HepG2 (cell line): Measurements from ENCODE around the gene RAI14. TPM values are rescaled to one million over a fixed set of nuclear protein-coding genes. Genes with fewer than 3 reads are reported as not detected.

Experiments used
- ATAC-seq: fragments of 200-7000 bp; cut with Tn5 transposase; 3 replicates; pipeline ENCODE4 v1.9.1; 2020; ENCODE audit warnings: mild to moderate bottlenecking, moderate library complexity
- BruUV-seq: library from RNA; stranded (reverse); fragments of 400-500 nt; replicated peaks from 2 replicates; lab custom pipeline; 2021; lab: Mats Ljungman, UMichigan
- CTCF ChIA-PET: fragments of 300-600 bp; formaldehyde crosslinking; extraction: SDS; loops from one replicate; lab custom pipeline; 2021; ENCODE audit warnings: low total read pairs, inconsistent platforms, low intra/inter-chr PET ratio; lab: Yijun Ruan, JAX
- POLR2A ChIA-PET: fragments of 350-600 bp; sonication (Branson Sonifier 250); formaldehyde crosslinking; loops from one replicate; lab custom pipeline; 2020; ENCODE audit warnings: antibody characterized with exemption, inconsistent platforms; lab: Yijun Ruan, JAX
- DNase-seq: peaks from one replicate; pipeline ENCODE4 v3.0.0-alpha.2; 2015; ENCODE audit warnings: low spot score
- FAIRE-seq: peaks from 3 replicates; lab custom pipeline; 2011; peaks lifted over from hg19 to GRCh38; lab: Jason Lieb, UNC
- H2AFZ ChIP-seq: one replicate; pipeline ENCODE4 v1.6.1; 2011; ENCODE audit warnings: low read length, inconsistent platforms
- H3K27ac ChIP-seq: fragments of 300-600 bp; 3 replicates; pipeline ENCODE4 v1.8.0; 2011; ENCODE audit warnings: mixed run types, mild to moderate bottlenecking, mixed read lengths, low read length, inconsistent platforms; ENCODE audit not compliant: insufficient read depth; ENCODE audit errors: extremely low read length
- H3K27me3 ChIP-seq, 2 experiments: fragments of 200-600 bp in 1 of 2; 2 replicates in 1 of 2; 3 replicates in 1 of 2; pipeline versions ENCODE4 v1.6.0 to v1.8.0; 2011; ENCODE audit warnings: low read length in 2 of 2, mild to moderate bottlenecking in 2 of 2, moderate library complexity in 2 of 2, inconsistent platforms in 1 of 2; ENCODE audit not compliant: insufficient read depth in 2 of 2, control insufficient read depth in 1 of 2
- H3K36me3 ChIP-seq, 2 experiments: fragments of 200-600 bp in 1 of 2; replicated peaks in 1 of 2; 2 replicates in 1 of 2; 3 replicates in 1 of 2; pipeline versions ENCODE4 v1.5.1 to v1.8.0; 2011; ENCODE audit warnings: low read length in 2 of 2, inconsistent platforms in 1 of 2; ENCODE audit not compliant: insufficient read depth in 2 of 2, control insufficient read depth in 1 of 2
- H3K4me1 ChIP-seq: 2 replicates; pipeline ENCODE4 v1.5.1; 2012; ENCODE audit warnings: low read length, inconsistent platforms; ENCODE audit not compliant: insufficient read depth
- H3K4me2 ChIP-seq: 2 replicates; pipeline ENCODE4 v1.6.0; 2011; ENCODE audit warnings: low read depth, low read length, inconsistent platforms
- H3K4me3 ChIP-seq, 3 experiments: fragments of 200-600 bp in 1 of 3; sonication (generic), shearing (Covaris generic) in 1 of 3; replicated peaks in 1 of 3; 2 replicates each; pipeline ENCODE4 v1.5.1; 2011 to 2016; ENCODE audit warnings: low read length in 3 of 3, inconsistent platforms in 2 of 3, low read depth in 2 of 3, mild to moderate bottlenecking in 2 of 3, control low read depth in 1 of 3, mixed read lengths in 1 of 3; ENCODE audit not compliant: insufficient read depth in 1 of 3
- H3K79me2 ChIP-seq: one replicate; pipeline ENCODE4 v1.6.1; 2011; ENCODE audit warnings: low read length, inconsistent platforms; ENCODE audit not compliant: insufficient read depth
- H3K9ac ChIP-seq: 2 replicates; pipeline ENCODE4 v1.6.0; 2011; ENCODE audit warnings: mild to moderate bottlenecking, low read depth, low read length, inconsistent platforms; ENCODE audit not compliant: insufficient read depth
- H3K9me3 ChIP-seq: 2 replicates; pipeline ENCODE4 v1.5.1; 2012; ENCODE audit warnings: mild to moderate bottlenecking, low read length
- H4K20me1 ChIP-seq: 2 replicates; pipeline ENCODE4 v1.6.0; 2011; ENCODE audit warnings: inconsistent platforms, mild to moderate bottlenecking, low read length, moderate library complexity; ENCODE audit not compliant: insufficient read depth
- ARNT2 ChIP-seq: sonication (generic); formaldehyde crosslinking; IDR thresholded peaks from 2 replicates; pipeline ENCODE4 v1.8.0; 2022; ENCODE audit warnings: mild to moderate bottlenecking, low read depth, missing genetic modification reagents, moderate library complexity
- HOXA3 ChIP-seq: sonication (generic); formaldehyde crosslinking; IDR thresholded peaks from 2 replicates; pipeline ENCODE4 v1.5.0; 2020; ENCODE audit warnings: missing genetic modification reagents
- ISL2 ChIP-seq: sonication (generic); formaldehyde crosslinking; IDR thresholded peaks from 2 replicates; pipeline ENCODE4 v1.5.0; 2020; ENCODE audit warnings: missing genetic modification reagents
- KDM6A ChIP-seq: IDR thresholded peaks from 2 replicates; pipeline ENCODE4 v1.6.1; 2016; ENCODE audit warnings: low read depth
- PHF5A ChIP-seq: IDR thresholded peaks from one replicate; pipeline ENCODE4 v1.6.1; 2018; ENCODE audit warnings: low read depth, missing genetic modification reagents; ENCODE audit not compliant: unreplicated experiment
- RXRB ChIP-seq: IDR thresholded peaks from 2 replicates; pipeline ENCODE4 v1.6.1; 2016; ENCODE audit warnings: borderline replicate concordance, missing genetic modification reagents, missing compliant biosample characterization
- SNRNP70 ChIP-seq: fragments of 200-400 bp; formaldehyde crosslinking; IDR thresholded peaks from 2 replicates; pipeline ENCODE4 v1.6.1; 2017; ENCODE audit warnings: mild to moderate bottlenecking, low read depth, low read length, moderate library complexity
- SOX5 ChIP-seq: IDR thresholded peaks from 2 replicates; pipeline ENCODE4 v1.6.1; 2016; ENCODE audit warnings: borderline replicate concordance
- SOX6 ChIP-seq, 2 experiments: fragments of 450-650 bp in 1 of 2; sonication (generic) in 1 of 2; formaldehyde crosslinking in 1 of 2; IDR thresholded peaks; 2 replicates each; pipeline versions ENCODE4 v1.4.0 to v1.6.1; 2017 to 2020; ENCODE audit warnings: antibody characterized with exemption in 1 of 2, mild to moderate bottlenecking in 1 of 2, missing genetic modification reagents in 1 of 2
- YY1 ChIP-seq: IDR thresholded peaks from 2 replicates; pipeline ENCODE4 v1.6.1; 2011; ENCODE audit warnings: low read length, low read depth, moderate library complexity, mild to moderate bottlenecking; ENCODE audit not compliant: insufficient read depth, insufficient replicate concordance
- ZFP1 ChIP-seq: IDR thresholded peaks from 2 replicates; pipeline ENCODE4 v1.6.1; 2016
- ZMYM3 ChIP-seq: sonication (generic); formaldehyde crosslinking; IDR thresholded peaks from 2 replicates; pipeline ENCODE4 v1.5.1; 2020; ENCODE audit warnings: mild to moderate bottlenecking, missing genetic modification reagents
- ZNF317 ChIP-seq: sonication (generic); formaldehyde crosslinking; IDR thresholded peaks from 2 replicates; pipeline ENCODE4 v1.5.0; 2020; ENCODE audit warnings: mild to moderate bottlenecking, missing genetic modification reagents
- ZSCAN21 ChIP-seq: sonication (generic); formaldehyde crosslinking; IDR thresholded peaks from 2 replicates; pipeline ENCODE4 v1.8.0; 2022; ENCODE audit warnings: mild to moderate bottlenecking, missing genetic modification reagents, moderate library complexity, borderline replicate concordance
- WGBS: methylation state at CpG from one replicate; pipeline ENCODE4 v1.1.6; 2017; ENCODE audit warnings: low lambda C conversion rate; 5-methylcytosine and 5-hydroxymethylcytosine counted together
- in situ Hi-C: cut with HindIII; loops from 2 replicates; pipeline ENCODE4 v1.10.0; 2017; ENCODE audit warnings: low pct_unique_long_range_greater_than_20kb; ENCODE audit not compliant: extremely low pct_ligation_motif_present
- intact Hi-C: fragments of 100-400 bp; cut with micrococcal nuclease; formaldehyde crosslinking; loops from one replicate; pipeline ENCODE4 v1.10.0; 2022; ENCODE audit not compliant: unreplicated experiment
- polyA plus RNA-seq, 8 experiments: library from polyadenylated mRNA; depleted of rRNA in 3 of 8; stranded (reverse) in 7 of 8; unstranded in 1 of 8; fragments of >200 nt; fragmentation: Illumina TruSeq in 4 of 8; extraction: Trizol in 4 of 8; gene quantifications; 2 replicates each; pipeline versions ENCODE4 v1.2.1 to v1.2.3, GENCODE V29; 2011 to 2016; ENCODE audit warnings: low read depth in 4 of 8, missing spikeins in 1 of 8, mixed read lengths in 1 of 8; ENCODE audit not compliant: insufficient read depth in 1 of 8
- total RNA-seq, 5 experiments: library from RNA; depleted of rRNA; stranded (reverse); fragments of >200 nt; fragmentation: Illumina TruSeq; extraction: Trizol; gene quantifications; 2 replicates each; pipeline ENCODE4 v1.2.3, GENCODE V29; 2016; ENCODE audit warnings: low read depth in 1 of 5
- TF ChIP-seq, protein P1 (sequence below): sonication (generic); formaldehyde crosslinking; IDR thresholded peaks from 2 replicates; pipeline ENCODE4 v1.4.0; 2020; ENCODE audit warnings: missing genetic modification reagents, borderline replicate concordance
- TF ChIP-seq, protein P2 (sequence below): sonication (generic); formaldehyde crosslinking; IDR thresholded peaks from 2 replicates; pipeline ENCODE4 v1.5.1; 2020; ENCODE audit warnings: mild to moderate bottlenecking, missing genetic modification reagents

RAI14 gene
- total and polyA plus RNA-seq, 2 of the 13 experiments (the other 11 are each of a cell fraction or from before 2014, with no cell fraction given) = 12.6 to 18.2 TPM

DNA sequence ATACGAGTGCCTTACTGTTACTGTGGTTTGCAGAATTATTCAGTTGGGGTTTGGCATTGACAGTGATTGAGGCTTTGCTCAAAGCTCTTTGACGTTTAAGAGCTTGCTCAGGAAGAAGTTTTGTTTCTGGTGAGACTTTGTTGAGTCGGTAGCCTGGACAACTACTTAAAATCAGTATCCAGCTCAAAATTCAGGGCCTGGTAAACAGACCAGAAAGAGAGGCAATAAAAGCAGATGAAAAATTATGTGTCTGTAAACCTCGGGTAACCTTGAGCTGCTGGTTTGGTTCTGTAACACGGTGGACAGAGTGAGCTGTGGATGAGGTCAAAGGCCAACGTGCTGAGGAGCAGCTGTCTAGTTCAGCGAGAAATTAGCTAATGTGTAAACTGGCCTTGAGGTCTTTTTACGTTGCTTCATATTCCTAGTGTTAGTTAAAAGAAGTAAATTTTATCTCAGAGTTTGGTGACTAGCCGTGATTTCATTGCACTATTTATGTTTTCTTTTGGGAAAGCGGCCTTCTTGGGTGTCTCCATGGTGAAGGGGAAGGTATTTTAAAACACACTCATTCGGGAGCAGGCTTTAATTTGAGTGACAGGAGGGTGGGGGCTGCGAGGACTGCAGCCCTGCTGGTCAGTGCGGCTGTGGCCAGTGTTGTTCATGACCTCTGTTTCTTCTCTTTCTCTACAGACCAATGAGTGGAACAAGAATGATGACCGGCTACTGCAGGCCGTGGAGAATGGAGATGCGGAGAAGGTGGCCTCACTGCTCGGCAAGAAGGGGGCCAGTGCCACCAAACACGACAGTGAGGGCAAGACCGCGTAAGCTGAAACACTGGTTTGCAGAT is 100.9 kb downstream of the RAI14 start:
- intact Hi-C loops = loop anchor here (5.0 to 10.0 kb wide), 2 partner anchors 78 to 100 kb away; partner anchors contain the start of genes RAI14 and TTC23L
- WGBS = 19% methylated on average over 20 of the region's 20 CpGs
- POLR2A ChIA-PET = interaction anchor here (0.8 to 0.9 kb wide), 2 partner anchors 25 to 271 kb away, joined by 3 read pairs; no protein-coding TSS in a partner anchor
- FAIRE-seq (peak; percentile 96), DNase-seq (peak; percentile 83), ATAC-seq (peak; percentile 97)
- Histone ChIP-seq H3K4me1 (peaks cover 48% of the 10 kb centered on the region), H3K36me3 (peaks cover 0 to 4% of the 10 kb centered on the region in 2 experiments; a peak in 1 of 5 replicates), H3K27me3 (no peaks in the 10 kb centered on the region), H3K27ac (peak overlapping the region; percentile 78), H3K79me2 (no peaks in the 10 kb centered on the region), H2AFZ (no peak overlapping the region), H3K9me3 (no peaks in the 10 kb centered on the region), H3K4me3 (peak overlapping the region; percentile 33 to 46 (median 44); a peak in 5 of 6 replicates), H3K9ac (peak overlapping the region; percentile 18), H4K20me1 (no peaks in the 10 kb centered on the region), H3K4me2 (peak overlapping the region; percentile 61)
- BruUV-seq = no TSS peak
- in situ Hi-C loops = no loop called here
- CTCF ChIA-PET = no interaction called here
- TF ChIP-seq, protein P1, sequence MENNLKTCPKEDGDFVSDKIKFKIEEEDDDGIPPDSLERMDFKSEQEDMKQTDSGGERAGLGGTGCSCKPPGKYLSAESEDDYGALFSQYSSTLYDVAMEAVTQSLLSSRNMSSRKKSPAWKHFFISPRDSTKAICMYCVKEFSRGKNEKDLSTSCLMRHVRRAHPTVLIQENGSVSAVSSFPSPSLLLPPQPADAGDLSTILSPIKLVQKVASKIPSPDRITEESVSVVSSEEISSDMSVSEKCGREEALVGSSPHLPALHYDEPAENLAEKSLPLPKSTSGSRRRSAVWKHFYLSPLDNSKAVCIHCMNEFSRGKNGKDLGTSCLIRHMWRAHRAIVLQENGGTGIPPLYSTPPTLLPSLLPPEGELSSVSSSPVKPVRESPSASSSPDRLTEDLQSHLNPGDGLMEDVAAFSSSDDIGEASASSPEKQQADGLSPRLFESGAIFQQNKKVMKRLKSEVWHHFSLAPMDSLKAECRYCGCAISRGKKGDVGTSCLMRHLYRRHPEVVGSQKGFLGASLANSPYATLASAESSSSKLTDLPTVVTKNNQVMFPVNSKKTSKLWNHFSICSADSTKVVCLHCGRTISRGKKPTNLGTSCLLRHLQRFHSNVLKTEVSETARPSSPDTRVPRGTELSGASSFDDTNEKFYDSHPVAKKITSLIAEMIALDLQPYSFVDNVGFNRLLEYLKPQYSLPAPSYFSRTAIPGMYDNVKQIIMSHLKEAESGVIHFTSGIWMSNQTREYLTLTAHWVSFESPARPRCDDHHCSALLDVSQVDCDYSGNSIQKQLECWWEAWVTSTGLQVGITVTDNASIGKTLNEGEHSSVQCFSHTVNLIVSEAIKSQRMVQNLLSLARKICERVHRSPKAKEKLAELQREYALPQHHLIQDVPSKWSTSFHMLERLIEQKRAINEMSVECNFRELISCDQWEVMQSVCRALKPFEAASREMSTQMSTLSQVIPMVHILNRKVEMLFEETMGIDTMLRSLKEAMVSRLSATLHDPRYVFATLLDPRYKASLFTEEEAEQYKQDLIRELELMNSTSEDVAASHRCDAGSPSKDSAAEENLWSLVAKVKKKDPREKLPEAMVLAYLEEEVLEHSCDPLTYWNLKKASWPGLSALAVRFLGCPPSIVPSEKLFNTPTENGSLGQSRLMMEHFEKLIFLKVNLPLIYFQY (CRISPR knock-in tag) = 0 out of 2 replicates have a peak, but pooled peaks have one; percentile 24
- TF ChIP-seq HOXA3 (CRISPR knock-in tag) (0 out of 2 replicates have a peak, but pooled peaks have one; percentile 56), ZFP1 (0 out of 2 replicates have a peak, but pooled peaks have one; percentile 60), ZSCAN21 (CRISPR knock-in tag) (0 out of 2 replicates have a peak, but pooled peaks have one; percentile 29), KDM6A (CRISPR knock-in tag) (peak; percentile 85), ZMYM3 (CRISPR knock-in tag) (peak; percentile 51; the same call in 1 of the 2 replicates), ISL2 (peak; percentile 62), SOX5 (CRISPR knock-in tag) (peak; percentile 68; the same call in 1 of the 2 replicates), RXRB (CRISPR knock-in tag) (peak; percentile 87), YY1 (no peak), SNRNP70 (no peak), ARNT2 (CRISPR knock-in tag) (0 out of 2 replicates have a peak, but pooled peaks have one; percentile 27), SOX6 (IDR thresholded peaks at IDR 0.05) (no peak), SOX6 (CRISPR knock-in tag; IDR thresholded peaks at IDR 0.05) (peak; percentile 73), ZNF317 (no peak), PHF5A (no peak)
- TF ChIP-seq, protein P2, sequence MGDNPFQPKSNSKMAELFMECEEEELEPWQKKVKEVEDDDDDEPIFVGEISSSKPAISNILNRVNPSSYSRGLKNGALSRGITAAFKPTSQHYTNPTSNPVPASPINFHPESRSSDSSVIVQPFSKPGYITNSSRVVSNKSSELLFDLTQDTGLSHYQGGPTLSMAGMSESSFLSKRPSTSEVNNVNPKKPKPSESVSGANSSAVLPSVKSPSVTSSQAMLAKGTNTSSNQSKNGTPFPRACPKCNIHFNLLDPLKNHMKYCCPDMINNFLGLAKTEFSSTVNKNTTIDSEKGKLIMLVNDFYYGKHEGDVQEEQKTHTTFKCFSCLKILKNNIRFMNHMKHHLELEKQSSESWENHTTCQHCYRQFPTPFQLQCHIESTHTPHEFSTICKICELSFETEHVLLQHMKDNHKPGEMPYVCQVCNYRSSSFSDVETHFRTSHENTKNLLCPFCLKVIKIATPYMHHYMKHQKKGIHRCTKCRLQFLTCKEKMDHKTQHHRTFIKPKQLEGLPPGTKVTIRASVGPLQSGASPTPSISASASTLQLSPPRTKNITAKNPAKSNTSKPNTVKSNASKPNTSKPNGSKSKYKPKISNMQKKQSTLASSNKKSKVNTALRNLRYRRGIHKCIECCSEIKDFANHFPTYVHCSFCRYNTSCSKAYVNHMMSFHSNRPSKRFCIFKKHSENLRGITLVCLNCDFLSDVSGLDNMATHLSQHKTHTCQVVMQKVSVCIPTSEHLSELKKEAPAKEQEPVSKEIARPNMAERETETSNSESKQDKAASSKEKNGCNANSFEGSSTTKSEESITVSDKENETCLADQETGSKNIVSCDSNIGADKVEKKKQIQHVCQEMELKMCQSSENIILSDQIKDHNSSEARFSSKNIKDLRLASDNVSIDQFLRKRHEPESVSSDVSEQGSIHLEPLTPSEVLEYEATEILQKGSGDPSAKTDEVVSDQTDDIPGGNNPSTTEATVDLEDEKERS (CRISPR knock-in tag) = peak; percentile 65; the same call in 1 of the 2 replicates
